Measurements from ENCODE around the gene DDX60.
"Not testable (repeated sequence)": the region's sequence is repeated elsewhere in the genome, so short reads cannot be mapped to it uniquely, and the experiment has no call there.

DDX60 gene

GRCh38 chr4:168285850-168286249, 32.7 kb downstream of the DDX60 start:
- FAIRE-seq: not testable (repeated sequence)

DNA sequence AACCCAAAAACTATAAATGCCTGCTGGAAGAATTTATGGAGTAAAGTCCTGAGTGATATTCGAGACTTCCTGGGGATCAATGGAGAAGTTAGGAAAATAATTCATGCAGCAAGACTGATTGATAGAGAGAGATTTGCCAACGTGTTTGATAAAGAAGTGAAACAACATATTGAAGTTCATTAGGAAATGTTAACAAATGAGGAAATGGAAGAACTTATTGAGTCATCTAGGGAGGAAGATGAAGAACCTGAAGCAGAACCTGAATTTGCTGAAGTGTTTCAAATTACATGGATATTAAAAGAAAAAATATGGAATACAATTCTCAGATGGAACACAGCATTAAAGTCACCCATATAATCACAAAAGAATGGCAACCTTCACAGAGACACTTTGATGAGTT, 39.0 kb downstream of the DDX60 start:
- FAIRE-seq: no peak

DNA sequence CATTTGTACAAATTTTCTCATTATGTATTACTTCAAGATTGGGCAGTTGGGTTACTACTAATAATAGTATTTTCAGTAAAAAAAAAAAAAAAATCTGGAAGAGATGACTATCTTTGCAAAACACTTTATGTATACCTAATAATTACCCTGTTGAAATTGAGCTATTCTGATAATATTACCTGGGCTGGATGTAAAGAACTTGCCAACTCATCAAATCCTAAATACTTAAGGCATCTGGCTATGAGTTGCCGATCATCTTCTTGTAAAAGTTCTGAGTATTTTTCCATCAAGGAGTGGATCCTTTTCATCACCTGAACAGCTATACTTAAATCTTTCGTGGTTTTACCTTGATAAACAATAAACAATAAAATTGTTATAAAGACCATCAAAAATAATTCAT, 42.7 kb downstream of the DDX60 start:
- FAIRE-seq: no peak

GRCh38 chr4:168274871-168275270, 43.7 kb downstream of the DDX60 start:
- no peak for FAIRE-seq

DNA sequence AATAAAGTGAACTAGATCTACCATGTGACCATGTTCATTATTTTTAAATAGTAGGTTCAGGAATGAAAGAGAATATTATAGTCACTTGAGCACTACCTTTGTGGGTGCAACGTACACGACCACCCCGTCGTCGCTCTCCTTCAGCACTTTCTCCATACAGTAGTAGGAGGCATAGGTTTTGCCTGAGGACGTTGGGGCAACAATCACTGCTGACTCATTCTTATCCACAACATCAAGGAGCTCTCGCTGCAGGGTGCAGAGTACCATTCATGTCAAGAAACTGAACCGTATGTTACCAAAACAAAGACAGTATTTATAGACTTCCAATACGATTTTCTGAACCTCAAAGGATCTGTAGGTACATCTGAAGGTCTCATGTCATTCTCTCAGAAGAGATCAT, 44.7 kb downstream of the DDX60 start:
- FAIRE-seq: no peak

DNA sequence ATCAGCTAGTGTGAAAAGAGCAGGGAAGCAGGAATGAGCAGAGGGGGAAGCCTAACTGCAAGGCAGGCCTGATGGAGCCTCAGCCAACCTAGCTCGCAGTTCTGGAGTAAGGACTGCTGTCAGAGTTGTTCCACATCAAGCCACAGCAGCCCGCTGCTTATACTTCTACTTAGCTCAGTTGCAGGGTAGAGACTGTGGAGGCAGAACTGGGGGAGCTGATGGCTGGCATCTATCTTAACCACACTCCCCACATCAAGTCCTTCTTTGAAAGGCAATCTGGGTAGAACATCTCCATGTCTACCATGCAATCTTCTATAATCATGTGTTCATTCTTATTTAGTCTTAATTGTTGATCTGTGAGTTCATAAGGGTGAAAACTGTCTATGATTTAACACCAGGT, 46.1 kb downstream of the DDX60 start:
- FAIRE-seq: no peak

DNA sequence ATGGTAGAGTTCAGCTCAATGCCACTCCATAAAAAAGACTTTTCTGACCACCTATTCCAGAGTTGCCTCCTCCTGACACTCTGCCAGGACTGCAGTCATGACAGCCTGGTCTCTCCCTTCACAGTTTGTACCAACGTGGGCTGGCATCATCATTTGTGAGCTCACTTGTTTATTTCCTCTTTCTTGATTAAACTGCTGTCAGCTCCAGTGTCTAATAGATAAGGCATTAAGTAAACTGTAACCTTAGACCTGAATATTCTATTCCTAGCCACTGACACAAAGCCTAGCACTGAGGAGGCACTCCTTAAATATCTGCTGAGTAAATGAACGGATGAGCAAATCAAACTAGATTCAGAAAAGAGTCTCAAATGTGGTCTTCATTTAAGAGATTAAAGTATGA, 48.7 kb downstream of the DDX60 start:
- no peak for FAIRE-seq

DNA sequence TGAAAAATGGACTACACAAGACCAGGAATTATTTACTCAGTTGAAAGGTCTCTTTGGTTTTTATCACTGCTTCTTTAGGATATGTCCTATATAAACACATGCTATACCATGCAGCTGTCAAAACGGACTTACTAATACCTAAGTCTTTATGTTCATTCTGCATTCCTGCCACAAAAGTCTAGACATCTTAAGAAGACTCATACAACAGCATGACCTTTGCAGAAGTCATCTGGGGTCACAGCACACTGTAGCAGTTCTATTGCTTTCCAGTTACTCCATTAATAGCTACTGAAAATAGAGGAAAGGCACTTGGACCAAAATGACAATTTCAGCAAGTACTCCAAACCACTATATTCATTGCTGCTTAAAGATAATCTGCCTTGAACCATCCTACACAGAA, 53.2 kb downstream of the DDX60 start:
- no peak for FAIRE-seq

- FAIRE-seq: no peak
These were observed 53.6 kb downstream of the DDX60 start for GRCh38 chr4:168264903-168265302.

DNA sequence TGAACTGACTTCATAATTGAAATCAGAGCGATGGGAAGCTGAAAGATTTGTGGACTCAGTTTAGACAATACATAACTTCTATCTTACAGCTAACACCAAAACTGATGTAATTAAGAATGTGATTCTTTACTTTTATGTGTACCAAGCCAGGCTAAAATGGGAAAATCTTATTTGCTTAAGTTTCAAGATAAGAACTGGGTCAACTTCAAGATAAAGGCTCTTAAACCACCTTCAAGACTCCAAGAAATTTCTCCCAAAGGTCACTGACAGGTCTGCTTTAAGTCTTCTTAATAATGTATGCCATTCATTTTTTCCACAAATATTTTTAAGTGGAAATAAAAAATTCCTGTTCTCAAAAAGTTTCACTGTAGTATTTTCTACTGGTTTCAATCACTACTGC, 55.5 kb downstream of the DDX60 start:
- FAIRE-seq: no peak

DNA sequence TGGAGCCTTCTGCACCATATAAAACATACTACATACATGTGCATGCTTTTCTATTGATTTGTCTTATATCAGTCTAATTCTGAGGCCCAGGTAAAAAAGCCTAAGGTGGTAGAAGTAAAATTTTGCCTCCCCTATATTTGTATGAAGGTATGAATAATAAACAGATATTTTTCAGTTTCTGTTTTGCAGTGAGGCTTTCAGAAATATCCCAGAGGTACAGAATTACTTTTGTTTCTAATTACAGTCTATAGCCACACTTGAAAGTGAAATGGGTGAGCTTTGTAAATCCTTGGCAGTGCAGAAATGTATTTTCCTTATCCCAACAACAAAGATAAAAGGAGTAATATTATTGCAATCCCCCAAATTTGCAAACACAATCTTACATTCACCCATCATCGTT, 59.5 kb downstream of the DDX60 start:
- FAIRE-seq: no peak

DNA sequence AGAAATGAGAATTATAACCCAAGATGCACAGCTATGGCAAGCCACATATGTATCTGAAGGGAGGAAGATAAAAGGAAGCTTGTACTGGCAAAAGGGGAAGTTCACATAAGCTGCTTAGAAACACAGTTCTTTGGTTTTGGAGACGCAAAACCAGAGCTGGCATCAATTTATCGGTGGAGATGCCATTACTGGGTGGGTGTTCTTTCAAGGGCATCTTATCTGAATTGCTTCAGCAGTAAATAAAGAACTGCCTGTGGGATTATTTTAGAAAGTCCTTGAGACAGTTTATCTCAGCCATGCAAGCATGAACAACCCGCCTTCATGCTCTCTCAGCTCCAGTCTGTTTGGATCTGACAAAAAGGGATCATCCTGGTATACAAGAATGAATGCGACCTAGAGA, 60.8 kb downstream of the DDX60 start:
- no peak for FAIRE-seq

DNA sequence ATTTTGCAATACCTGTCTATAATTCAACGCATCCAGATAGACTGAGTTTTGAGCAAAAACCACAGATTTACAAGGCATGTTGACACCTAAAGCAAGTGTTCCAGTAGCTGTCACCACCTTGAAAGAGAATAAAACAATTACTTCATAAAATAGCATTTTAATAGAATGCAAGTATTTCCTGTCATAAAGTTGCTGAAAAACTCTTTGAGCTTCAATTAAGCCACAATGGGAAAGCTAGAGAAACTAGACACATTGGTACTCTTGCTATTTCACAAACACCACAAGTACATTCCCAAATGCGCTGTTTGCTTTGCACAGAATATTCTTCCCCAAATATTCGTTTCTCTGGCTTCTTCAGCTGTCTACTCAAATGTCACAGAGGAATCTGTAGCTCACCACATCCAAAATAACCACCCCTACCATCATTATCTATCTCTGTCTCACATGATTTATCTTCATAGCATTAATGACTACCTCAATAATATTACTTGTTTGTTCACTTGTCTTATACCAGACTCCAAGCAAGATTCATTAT, 70.3 kb downstream of the DDX60 start:
- FAIRE-seq: no peak

- FAIRE-seq: no peak
These were observed 70.9 kb downstream of the DDX60 start for GRCh38 chr4:168247603-168248002.

GRCh38 chr4:168241953-168242352, 76.6 kb downstream of the DDX60 start:
- FAIRE-seq: no peak

GRCh38 chr4:168240821-168241220, 77.7 kb downstream of the DDX60 start:
- no peak for FAIRE-seq

GRCh38 chr4:168221301-168221700, 97.3 kb downstream of the DDX60 start:
- peak; percentile 45 for FAIRE-seq

DNA sequence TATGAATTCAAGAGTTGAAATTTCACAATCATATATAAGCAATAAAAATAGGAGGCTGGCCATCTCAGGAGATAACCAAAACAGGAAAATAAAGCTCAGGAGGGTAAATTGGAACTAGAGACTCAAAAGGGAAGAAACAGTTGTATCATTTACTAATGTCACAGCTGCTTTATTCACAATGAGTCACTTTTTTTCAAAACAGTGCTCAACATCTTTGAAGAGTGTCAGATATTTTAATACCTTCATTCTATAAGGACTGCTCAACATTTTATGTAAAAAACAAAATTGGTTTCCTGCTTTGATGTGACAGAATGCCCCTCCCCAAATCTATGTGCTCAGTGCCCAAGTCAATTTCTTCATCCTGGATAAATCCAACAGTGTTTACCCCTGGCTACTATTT, 97.7 kb downstream of the DDX60 start:
- no peak for FAIRE-seq

GRCh38 chr4:168218645-168219044, 99.9 kb downstream of the DDX60 start:
- no peak for FAIRE-seq

DNA sequence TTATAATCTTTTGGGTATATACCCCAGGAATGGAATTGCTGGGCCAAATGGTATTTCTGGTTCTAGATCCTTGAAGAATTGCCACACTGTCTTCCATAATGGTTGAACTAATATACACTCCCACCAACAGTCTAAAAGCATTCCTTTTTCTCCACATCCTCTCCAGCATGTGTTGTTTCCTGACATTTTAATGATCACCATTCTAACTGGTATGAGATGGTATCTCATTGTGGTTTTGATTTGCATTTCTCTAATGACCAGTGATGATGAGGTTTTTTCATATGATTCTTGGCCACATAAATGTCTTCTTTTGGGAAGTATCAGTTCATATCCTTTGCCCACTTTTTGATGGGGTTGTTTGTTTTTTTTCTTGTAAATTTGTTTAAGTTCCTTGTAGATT, 105.0 kb downstream of the DDX60 start:
- not testable (repeated sequence) for FAIRE-seq

DNA sequence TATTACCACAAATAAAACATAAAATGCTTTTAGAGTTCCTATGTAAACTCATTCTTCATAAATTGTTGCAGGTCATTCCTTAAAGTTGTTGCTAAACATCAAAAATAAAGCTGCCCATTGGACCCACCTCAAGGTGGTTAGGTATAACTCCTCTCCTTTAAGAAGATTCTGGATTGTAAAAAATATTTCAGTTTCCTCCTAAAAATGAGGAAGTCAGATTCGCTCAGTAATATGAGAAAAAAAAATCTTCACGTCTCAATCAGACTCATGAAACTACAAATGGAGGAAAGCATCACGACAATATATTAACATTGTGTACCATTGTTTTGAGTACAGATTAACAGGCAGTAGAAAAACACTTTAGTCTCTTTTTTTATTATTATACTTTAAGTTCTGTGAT, 105.9 kb downstream of the DDX60 start:
- FAIRE-seq: no peak

GRCh38 chr4:168208957-168209614, 109.5 kb downstream of the DDX60 start:
- FAIRE-seq: no peak

DNA sequence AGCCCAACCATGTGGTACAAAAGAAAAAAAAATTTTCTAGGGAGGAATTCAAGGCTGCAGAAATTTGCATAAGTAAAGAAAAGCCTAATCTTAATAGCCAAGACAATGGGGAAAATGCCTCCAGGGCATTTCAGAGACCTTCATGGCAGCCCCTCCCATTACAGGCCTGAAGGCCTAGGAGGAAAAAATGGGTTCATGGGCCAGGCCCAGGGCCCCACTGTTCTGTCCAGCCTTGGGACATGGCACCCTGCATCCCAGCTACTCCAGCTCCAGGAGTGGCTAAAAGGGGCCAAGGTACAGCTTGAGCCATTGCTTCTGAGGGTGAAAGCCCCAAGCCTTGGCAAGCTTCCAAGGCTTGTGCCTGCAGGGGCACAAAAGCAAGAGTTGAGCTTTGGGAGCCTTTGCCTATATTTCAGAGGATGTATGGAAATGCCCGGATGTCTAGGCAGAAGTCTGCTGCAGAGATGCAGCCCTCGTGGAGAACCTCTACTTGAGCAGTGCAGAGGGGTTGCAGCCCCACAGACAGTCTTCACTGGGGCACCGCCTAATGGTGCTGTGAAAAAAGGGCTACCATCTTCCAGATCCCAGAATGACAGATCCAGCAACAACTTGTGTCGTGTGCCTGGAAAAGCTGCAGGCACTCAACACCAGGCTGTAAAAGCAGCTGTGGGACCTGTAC, 115.2 kb downstream of the DDX60 start:
- FAIRE-seq: no peak

DNA sequence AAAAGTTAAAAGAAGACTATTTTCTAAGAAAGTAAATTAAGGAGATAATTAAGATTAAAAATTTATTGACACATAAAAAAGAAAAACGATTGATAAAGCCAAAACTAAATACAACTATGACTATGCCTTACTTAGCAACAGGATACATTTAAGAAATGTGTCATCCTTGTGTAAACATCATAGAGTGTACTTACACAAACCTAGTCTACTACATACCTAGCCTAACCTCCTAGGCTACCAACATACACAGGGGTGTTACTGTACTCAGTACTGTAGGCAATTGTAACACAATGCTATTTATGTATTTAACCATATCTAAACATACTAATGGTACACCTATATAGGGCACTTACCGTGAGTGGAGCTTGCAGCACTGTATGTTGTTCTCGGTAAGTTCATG, 117.9 kb downstream of the DDX60 start:
- no peak for FAIRE-seq

Measured in endometrium (tissue), 2 donors.